Peyer's patch (tissue), 4 donors: ENCODE measurements around the gene PRR5L. TPM values are rescaled to one million over a fixed set of nuclear protein-coding genes. Genes with fewer than 3 reads are reported as not detected.

Experiments used
- DNase-seq, 3 donors: peaks; one replicate each; pipeline ENCODE4 v3.0.0-alpha.2; 2017 to 2019
- H3K27ac ChIP-seq, 4 donors: fragments of 200-600 bp; sonication (generic); one replicate each; pipeline ENCODE4 v1.5.1; 2016 to 2019
- H3K27me3 ChIP-seq, 2 donors: fragments of 200-600 bp; sonication (generic); one replicate each; pipeline ENCODE4 v1.5.1; 2019
- H3K36me3 ChIP-seq, 3 donors: fragments of 200-600 bp; sonication (generic); one replicate each; pipeline ENCODE4 v1.5.1; 2016 to 2019
- H3K4me1 ChIP-seq, 4 donors: fragments of 200-600 bp; sonication (generic); one replicate each; pipeline ENCODE4 v1.5.1; 2016 to 2019
- H3K4me3 ChIP-seq, 4 donors: fragments of 200-600 bp; sonication (generic); 1 replicate in 3 of 4; 2 replicates in 1 of 4; pipeline ENCODE4 v1.5.1; 2016 to 2019; ENCODE audit warnings: mild to moderate bottlenecking in 1 of 4
- H3K9me3 ChIP-seq, 4 donors: fragments of 200-600 bp; sonication (generic); one replicate each; pipeline ENCODE4 v1.5.1; 2016 to 2019; ENCODE audit warnings: mild to moderate bottlenecking in 1 of 4
- POLR2A ChIP-seq, 2 donors: fragments of 450-650 bp; IDR thresholded peaks; one replicate each; pipeline ENCODE4 v1.5.1; 2017; ENCODE audit warnings: antibody characterized with exemption in 2 of 2, mild to moderate bottlenecking in 2 of 2, moderate library complexity in 2 of 2
- total RNA-seq, 4 donors: library from RNA; depleted of rRNA; stranded (reverse); fragments of >200 nt; gene quantifications; one replicate each; pipeline ENCODE4 v1.1.0, GENCODE V29; 2016
- TF ChIP-seq, protein P1 (sequence below), 6 experiments: fragments of 450-650 bp in 4 of 6; fragments of 200-600 bp in 2 of 6; sonication (generic) in 1 of 6; IDR thresholded peaks; one replicate each; pipeline ENCODE4 v1.5.1; 2017 to 2019; ENCODE audit warnings: antibody characterized with exemption in 6 of 6, mild to moderate bottlenecking in 3 of 6, moderate library complexity in 1 of 6

Gene PRR5L
- total RNA-seq, 4 donors from 2014 or later = 74.3 to 100 (median 89.9) TPM

DNA sequence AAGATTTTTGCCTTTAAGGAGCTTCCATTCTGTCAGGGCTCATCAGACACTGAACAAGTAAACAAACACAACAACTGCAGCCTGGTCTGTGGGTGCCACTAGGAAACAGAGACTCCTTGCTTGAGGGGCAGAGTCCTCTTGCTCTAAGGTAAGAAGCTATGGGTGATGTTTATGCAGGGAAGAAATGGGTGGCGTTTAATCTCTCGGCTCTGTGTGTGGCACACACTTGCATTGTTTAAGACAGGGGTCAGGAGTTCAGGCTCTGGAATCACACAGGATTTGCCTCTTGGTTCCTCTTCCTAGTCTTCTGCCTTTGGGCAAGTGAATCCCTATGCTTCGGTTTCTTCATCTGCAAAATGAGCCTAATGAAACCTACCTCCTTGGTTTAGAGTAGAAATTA lies 90.3 kb downstream of the PRR5L start:
- no peak for DNase-seq
- Histone ChIP-seq H3K4me3 (no peak overlapping the region), H3K27ac (no peak overlapping the region), H3K4me1 (peaks cover 0 to 4% (median 0%) of the 10 kb centered on the region in 4 donors), H3K36me3 (peaks cover 0 to 17% (median 0%) of the 10 kb centered on the region in 3 donors), H3K27me3 (no peaks in the 10 kb centered on the region), H3K9me3 (no peaks in the 10 kb centered on the region)
- TF ChIP-seq, protein P1, sequence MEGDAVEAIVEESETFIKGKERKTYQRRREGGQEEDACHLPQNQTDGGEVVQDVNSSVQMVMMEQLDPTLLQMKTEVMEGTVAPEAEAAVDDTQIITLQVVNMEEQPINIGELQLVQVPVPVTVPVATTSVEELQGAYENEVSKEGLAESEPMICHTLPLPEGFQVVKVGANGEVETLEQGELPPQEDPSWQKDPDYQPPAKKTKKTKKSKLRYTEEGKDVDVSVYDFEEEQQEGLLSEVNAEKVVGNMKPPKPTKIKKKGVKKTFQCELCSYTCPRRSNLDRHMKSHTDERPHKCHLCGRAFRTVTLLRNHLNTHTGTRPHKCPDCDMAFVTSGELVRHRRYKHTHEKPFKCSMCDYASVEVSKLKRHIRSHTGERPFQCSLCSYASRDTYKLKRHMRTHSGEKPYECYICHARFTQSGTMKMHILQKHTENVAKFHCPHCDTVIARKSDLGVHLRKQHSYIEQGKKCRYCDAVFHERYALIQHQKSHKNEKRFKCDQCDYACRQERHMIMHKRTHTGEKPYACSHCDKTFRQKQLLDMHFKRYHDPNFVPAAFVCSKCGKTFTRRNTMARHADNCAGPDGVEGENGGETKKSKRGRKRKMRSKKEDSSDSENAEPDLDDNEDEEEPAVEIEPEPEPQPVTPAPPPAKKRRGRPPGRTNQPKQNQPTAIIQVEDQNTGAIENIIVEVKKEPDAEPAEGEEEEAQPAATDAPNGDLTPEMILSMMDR (IDR thresholded peaks at IDR 0.05) = no peak
- no peak for TF ChIP-seq POLR2A (IDR thresholded peaks at IDR 0.05)

DNA sequence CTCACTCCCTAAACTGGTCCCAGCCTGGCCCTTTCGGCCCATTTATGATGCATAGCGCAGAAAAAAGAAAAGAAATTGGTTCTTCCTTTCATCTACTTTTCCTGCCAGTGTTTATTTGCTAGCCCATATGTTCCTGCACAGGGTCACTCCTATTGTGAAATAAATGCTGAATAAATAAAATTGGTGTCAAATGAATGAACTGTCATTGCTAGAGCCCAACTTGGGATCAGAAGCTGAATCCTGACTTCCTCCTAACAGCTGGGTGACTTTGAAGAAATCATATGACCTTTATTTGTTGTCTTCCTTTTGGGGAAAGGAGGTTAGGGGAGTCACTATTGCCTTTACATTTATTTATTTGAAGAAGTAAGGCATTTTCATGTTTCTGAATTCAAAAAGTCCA lies 92.0 kb downstream of the PRR5L start:
- TF ChIP-seq, protein P1 (IDR thresholded peaks at IDR 0.05) = no peak
- TF ChIP-seq POLR2A (IDR thresholded peaks at IDR 0.05) = no peak
- Histone ChIP-seq H3K27ac (peak overlapping the region in 1 of 4 donors; percentile 16), H3K27me3 (no peaks in the 10 kb centered on the region), H3K9me3 (no peaks in the 10 kb centered on the region), H3K4me3 (no peak overlapping the region), H3K36me3 (peaks cover 0 to under 1% (median 0%) of the 10 kb centered on the region in 3 donors), H3K4me1 (peaks cover 0 to 4% (median 0%) of the 10 kb centered on the region in 4 donors)
- DNase-seq = no peak

DNA sequence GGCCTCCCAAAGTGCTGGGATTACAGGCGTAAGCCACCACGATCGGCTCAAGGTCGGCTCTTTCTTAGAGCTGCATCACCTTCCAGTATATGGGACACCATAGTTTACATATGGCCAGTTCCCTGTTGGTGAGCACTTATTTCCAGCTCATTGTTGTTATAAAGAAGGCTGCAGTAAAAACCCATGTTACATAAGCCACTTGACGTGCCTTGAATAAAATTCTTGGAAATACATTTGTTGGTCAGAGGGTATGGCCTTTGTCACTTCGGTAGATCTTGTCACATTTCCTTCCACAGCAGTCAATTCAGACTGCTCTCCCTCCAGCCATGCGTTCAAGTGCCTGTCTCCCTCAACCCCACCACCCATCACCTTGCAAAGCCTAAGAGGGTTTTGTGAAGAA lies 92.9 kb downstream of the PRR5L start:
- Histone ChIP-seq H3K4me1 (peaks cover 0 to 4% (median 0%) of the 10 kb centered on the region in 4 donors), H3K36me3 (no peaks in the 10 kb centered on the region), H3K27me3 (no peaks in the 10 kb centered on the region), H3K9me3 (no peaks in the 10 kb centered on the region), H3K4me3 (no peak overlapping the region), H3K27ac (no peak overlapping the region)
- no peak for DNase-seq
- TF ChIP-seq, protein P1 (IDR thresholded peaks at IDR 0.05) = no peak
- no peak for TF ChIP-seq POLR2A (IDR thresholded peaks at IDR 0.05)

DNA sequence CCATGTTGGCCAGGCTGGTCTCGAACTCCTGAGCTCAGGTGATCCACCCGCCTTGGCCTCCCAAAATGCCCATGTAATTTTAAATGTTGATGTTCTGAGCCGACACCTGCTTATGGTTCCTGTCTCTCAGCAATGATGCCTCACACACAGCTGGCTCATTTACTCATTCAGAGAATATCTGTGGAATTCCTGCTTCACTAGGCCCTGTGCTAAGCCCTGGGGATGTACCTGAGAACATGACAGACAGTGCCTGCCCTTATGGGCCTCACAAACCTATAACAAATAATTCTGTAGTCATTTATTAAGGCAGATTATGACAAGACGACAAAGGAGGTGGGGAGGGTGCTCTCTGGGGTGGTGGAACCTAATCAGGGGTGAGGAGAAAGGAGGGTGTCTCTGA lies 93.7 kb downstream of the PRR5L start:
- Histone ChIP-seq H3K36me3 (peaks cover 0 to 8% (median 0%) of the 10 kb centered on the region in 3 donors), H3K27me3 (no peaks in the 10 kb centered on the region), H3K4me1 (peaks cover 0 to 4% (median 0%) of the 10 kb centered on the region in 4 donors), H3K27ac (no peak overlapping the region), H3K4me3 (no peak overlapping the region), H3K9me3 (no peaks in the 10 kb centered on the region)
- no peak for TF ChIP-seq POLR2A (IDR thresholded peaks at IDR 0.05)
- TF ChIP-seq, protein P1 (IDR thresholded peaks at IDR 0.05) = no peak
- no peak for DNase-seq

DNA sequence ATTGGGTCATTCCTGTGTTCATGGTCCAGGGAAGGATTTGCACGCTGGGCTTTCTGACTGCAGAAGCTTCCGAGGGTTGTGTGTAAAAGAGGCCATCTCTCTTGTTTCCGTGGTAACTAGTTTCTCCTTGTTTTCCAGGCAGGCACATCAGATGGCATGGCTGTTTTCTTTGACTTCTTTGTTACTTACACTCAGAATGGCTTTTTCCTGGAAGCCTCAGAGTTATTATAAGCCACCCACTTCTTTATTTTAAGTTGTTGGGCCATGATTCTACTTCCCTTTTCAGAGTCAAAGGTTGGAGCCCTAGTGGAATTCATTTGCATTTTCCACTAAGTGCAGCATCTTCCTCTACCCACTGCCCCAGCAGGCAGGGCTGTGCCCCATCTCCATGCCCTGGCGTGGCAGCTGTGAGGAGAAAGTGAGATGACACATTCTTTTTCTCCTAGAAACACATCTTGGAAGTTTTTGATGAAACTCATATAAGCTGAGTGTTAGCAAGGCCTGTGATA lies 94.9 kb downstream of the PRR5L start:
- Histone ChIP-seq H3K36me3 (peaks cover 0 to 18% (median 0%) of the 10 kb centered on the region in 3 donors), H3K27ac (no peak overlapping the region), H3K27me3 (no peaks in the 10 kb centered on the region), H3K4me3 (no peak overlapping the region), H3K9me3 (no peaks in the 10 kb centered on the region), H3K4me1 (no peaks in the 10 kb centered on the region)
- DNase-seq = no peak
- TF ChIP-seq, protein P1 (IDR thresholded peaks at IDR 0.05) = no peak
- TF ChIP-seq POLR2A (IDR thresholded peaks at IDR 0.05) = no peak

DNA sequence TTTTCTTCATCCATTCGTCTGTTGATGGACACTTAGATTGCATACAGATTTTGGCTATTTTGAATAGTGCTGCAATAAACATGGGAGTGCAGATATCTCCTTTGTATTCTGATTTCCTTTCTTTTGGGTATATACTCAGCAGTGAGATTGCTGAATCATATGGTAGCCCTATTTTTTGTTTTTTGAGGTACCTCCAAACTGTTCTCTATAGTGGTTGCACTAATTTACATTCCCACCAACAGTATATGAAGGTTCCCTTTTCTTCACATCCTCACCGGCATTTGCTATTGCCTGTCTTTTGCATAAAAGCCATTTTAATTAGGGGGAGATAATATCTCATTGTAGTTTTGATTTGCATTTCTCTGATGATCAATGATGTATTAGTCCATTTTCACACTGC lies 96.1 kb downstream of the PRR5L start:
- H3K36me3 ChIP-seq = peaks cover 0 to 30% (median 0%) of the 10 kb centered on the region in 3 donors
- TF ChIP-seq, protein P1 (IDR thresholded peaks at IDR 0.05) = no peak
- no peak for TF ChIP-seq POLR2A (IDR thresholded peaks at IDR 0.05)
- DNase-seq = no peak
- no peaks in the 10 kb centered on the region for H3K27me3 ChIP-seq
- no peak overlapping the region for H3K27ac ChIP-seq
- H3K4me1 ChIP-seq = no peaks in the 10 kb centered on the region
- no peaks in the 10 kb centered on the region for H3K9me3 ChIP-seq
- H3K4me3 ChIP-seq = no peak overlapping the region
